Muscle of arm (tissue), 12 donors: ENCODE measurements around the gene CHMP1B. TPM values are rescaled to one million over a fixed set of nuclear protein-coding genes. Genes with fewer than 3 reads are reported as not detected.
"Not testable (repeated sequence)": the region's sequence is repeated elsewhere in the genome, so short reads cannot be mapped to it uniquely, and the experiment has no call there.

Source experiments
- DNase-seq: peaks from one replicate; pipeline ENCODE4 v3.0.0-alpha.2; 2013
- polyA plus RNA-seq, 12 donors: library from polyadenylated mRNA; unstranded; fragments of 120-200 nt; gene quantifications; one replicate each; pipeline ENCODE4 v1.2.1, GENCODE V29; 2013; ENCODE audit not compliant: insufficient read length in 12 of 12

The CHMP1B gene
- polyA plus RNA-seq, 12 donors, result 21.9 to 30.5 (median 23.0) TPM; not detected in 1

DNA sequence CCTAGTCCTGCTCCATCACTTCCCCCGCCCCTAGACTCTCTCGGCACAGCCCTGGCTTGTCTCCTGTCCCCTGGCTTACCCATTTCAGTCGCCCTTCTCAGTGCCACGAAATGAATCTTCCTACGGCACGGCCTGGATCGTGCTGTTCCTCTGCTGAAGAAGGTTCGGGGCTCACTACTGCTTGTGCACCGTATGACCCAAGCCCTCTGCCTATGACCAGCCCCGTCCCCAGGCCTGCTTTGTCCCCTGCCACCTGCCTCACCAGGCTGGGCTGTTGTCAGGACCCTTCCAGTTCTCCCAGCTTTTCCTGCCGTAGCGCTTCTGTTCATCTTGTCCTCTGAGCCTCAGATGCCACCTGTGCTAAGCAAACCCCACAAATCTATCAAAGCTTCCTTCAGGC is 13.9 kb downstream of the CHMP1B start:
- no peak for DNase-seq

DNA sequence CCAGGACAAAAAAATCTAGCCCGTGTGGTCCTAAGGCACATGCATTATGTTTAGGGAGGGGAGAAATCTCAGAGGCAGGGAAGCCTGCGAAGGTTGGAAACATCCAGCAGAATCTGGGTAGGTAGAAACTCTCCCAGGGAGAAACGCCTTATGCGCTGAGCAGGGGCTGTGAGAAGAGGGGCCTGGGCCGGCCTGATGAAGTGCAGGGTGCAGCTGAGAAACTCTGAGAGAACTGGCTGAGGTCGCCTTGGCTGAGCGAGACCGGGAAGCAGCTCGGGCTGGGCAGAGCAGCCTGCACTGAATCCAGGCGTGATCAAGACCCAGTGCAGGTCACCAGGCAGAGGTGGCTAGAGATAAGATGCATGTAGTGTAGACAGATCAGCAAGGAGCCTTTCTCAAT is 15.1 kb downstream of the CHMP1B start:
- DNase-seq, result no peak

GRCh38 chr18:11866764-11867163 is 15.6 kb downstream of the CHMP1B start:
- no peak for DNase-seq

GRCh38 chr18:11868230-11868629 is 17.0 kb downstream of the CHMP1B start:
- no peak for DNase-seq

DNA sequence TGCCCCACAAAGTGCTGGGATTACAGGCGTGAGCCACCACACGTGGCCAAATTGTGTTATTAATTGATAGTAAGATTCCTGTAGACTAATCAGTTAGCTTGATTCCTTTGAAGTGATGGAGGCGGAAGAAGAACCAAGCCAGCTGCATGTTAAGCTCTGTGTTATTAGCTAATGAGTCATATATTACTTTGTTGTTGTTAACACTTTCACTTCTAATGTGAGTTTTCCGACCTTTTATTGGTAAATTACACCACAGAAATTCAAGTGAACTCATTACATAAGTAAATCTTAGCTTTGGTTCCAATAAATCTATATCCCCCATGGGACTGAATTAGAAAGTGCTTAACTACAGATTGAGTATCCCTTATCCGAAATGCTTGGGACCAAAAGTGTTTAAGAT is 20.3 kb downstream of the CHMP1B start:
- no peak for DNase-seq

DNA sequence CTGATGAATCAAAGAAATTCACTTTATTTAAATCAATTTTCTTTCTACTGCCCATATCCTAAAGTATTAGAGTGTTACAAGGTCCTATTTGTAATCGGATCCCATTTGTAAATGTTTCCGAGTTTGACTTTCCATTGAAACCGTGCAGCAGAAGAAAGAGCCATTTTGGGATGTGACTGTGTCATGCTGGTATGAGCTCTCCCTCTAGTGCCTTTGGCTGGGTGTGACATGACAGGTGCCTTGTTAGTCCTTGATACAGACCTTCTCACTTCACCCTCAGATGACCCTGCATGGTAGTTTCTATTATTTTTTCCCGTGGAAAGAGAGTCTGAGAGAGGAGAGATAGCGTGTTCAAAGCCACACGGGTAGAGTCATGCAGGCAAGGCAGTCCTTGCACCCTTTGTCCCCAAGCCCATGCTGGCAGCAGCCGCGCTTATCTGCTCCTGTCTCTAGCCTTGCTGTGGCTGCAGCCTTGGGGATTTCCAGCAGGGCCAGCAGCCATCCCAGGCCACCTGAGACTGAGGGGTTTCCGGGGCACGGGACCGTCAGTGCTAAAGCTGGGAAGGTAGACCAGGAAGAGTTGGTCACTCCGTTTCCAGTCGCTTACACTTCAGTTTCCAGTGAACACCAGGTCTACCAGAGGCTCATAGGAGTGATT is 21.4 kb downstream of the CHMP1B start:
- no peak for DNase-seq

DNA sequence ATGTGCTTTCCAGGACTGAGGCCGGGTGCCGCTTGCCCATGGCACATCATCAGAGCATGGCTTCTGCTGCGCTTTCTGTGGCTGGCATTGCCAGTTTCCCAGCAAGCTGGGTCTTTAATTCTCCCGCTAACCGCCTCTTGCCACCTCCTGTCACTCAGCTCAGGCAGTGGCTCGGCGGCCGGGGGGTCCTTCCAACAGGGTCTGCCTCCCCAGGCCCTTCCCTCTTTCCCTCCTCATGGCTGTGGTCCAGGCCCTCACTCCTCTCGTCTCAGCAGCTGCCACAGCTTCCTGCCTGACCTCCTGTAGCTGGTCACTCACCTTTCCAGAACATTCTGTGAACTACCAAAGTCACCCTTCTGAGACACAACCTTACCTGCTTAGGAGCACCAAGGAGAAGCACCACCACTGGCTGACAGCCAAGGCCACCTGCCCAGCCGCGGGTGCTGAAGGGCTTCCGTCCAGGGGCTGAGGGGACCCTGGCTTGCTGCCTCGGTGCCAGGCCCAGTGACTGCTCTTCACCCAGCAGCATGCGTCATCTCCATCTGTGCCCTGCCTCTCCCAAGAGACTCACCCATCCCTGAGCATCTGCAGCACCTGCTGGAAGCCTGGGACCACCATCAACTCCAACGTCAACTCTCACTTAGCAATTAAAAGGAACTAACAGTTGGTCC is 22.6 kb downstream of the CHMP1B start:
- no peak for DNase-seq

- DNase-seq, result no peak
Measured at GRCh38 chr18:11874676-11875075, 23.5 kb downstream of the CHMP1B start.

DNA sequence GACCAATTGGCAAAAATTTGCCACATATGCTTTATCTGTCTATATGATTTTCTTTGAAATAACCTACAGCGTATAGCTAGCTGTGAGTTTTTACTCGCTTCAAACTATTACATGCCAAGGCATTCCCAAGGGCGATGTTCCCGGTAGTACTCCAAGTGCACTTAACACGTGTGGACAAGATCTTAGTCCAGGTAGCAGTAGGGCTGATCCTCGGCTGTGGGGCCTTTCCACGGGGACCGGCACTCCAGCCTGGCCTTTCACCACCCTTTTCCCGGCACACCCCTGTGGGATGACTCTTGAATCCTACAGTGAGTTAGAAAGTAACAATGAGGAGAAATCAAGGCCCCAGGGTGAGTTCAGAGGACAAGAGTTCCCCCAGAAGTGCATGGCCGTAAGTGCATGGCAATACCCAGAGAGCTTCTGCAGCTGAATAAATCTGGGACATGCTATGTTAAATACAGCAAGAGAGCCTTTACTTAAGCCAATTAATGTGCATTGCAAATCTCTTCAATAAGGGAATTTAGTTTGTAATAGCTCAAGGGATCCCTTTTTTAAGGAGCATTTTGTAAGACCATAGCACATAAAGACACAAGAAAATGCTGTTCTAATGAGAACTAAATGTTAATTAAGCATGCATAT is 26.4 kb downstream of the CHMP1B start:
- no peak for DNase-seq

- no peak for DNase-seq
Measured at GRCh38 chr18:11880586-11881304, 29.5 kb downstream of the CHMP1B start.

DNA sequence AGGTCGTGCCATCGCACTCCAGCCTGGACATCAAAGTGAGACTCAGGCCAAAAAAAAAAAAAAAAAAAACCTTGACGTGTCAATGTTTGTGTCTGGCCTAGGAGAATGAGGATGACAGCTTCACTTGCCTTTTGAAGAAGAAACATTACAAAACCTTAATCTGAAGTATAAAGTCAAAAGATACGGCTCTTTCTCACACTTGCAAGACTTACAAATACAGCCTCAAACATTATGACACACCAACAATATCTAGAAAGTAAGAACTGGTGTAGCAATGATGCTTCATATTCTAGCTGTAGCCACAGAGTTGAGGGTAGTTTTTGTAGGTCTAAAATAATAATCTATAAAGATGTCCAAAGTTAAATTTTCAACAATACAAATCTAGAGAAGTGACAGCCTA is 31.4 kb downstream of the CHMP1B start:
- DNase-seq, result no peak

DNA sequence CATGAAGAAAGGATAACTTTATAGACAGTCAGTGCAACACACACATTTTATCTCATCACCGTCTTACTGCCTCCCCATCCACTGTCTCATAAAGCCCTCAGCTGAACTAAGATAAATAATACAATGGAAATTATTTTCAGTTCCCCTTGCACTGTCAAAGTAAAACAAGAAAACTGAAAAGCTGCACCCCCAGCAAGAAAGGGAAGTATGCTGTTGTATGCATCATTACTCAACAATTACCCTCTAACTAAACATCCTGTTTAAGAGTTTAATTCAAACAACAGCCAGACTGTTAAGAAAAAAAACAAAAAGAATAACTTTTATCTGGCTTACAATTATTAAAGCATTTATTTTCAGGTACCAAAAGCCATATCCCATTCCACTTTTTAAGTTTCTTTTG is 31.9 kb downstream of the CHMP1B start:
- DNase-seq, result no peak

DNA sequence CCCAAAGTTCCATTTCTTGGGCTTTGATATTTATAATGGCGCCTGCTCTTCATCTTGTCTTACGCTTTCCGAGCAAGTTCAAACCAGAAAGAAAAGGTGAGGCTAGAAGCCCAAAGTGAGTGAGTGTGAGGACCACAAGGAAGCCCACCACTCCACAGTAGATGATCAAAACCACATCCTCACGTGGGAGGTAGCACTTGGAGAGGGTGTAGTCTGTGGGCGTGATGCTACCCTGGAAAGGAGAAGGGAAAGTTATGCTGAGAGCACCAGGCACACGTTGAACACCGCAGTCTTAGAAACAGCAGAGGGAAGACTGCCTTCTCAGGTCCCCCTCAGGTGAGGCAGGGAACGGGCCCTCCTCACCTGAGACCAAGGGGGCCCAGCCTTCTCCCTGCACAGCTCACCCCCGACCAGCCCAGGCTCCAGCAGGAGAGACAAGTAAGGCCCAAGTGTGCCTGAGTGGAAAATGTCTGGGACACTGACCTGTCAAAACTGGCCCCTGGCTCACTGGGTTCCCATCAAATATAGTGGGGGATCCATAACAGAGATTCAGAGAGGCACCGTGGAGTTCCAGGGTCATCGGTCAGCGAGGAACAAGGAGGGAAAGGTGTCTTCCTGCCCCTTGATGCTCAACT is 33.3 kb downstream of the CHMP1B start:
- DNase-seq, result no peak

GRCh38 chr18:11885278-11885947 is 34.2 kb downstream of the CHMP1B start:
- DNase-seq, result no peak

DNA sequence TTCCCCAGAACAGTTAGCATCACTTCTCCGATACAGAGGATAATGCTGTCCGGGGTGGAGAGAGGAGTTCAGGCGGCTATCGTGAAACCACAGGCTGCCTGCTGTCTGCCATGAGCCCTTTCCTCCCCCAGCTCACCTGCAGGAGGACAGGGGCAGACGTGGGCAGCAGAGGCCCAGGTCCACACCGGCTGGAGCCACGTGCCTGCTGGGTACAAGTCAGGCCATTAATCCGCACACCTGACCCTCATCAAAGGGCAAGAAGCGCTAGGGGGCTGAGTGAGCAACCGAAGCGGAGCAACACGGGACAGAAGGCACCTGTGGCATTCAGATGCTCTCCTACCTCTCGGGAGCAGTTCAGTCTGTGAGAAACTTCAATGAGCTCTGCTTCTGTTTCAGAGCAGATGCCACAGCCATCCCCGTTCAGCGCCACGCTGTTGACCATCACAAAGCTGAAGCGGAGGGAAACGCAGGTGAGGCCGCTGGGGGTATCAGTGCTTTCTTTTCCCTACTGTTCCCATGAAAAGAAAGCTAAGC is 35.4 kb downstream of the CHMP1B start:
- DNase-seq, result no peak

GRCh38 chr18:11887328-11888128 is 36.3 kb downstream of the CHMP1B start:
- DNase-seq, result no peak

- no peak for DNase-seq
Measured at GRCh38 chr18:11888726-11889125, 37.5 kb downstream of the CHMP1B start.

- DNase-seq, result no peak
Measured at GRCh38 chr18:11889284-11889683, 38.1 kb downstream of the CHMP1B start.

- no peak for DNase-seq
Measured at GRCh38 chr18:11891737-11892136, 40.5 kb downstream of the CHMP1B start.

DNA sequence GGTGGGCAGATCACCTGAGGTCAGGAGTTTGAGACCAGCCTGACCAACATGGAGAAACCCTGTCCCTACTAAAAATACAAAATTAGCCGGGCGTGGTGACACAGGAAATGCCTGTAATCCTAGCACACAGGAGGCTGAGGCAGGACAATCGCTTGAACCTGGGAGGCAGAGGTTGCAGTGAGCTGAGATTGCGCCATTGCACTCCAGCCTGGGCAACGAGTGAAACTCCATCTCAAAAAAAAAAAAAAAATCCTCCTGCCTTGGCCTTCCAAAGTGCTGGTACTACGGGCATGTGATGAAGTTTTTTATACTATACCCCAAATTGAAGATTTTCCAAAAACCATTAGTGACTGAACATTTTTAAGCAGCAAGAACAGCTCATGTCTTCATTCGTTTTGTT is 41.2 kb downstream of the CHMP1B start:
- DNase-seq, result not testable (repeated sequence)
